Activated effector memory CD4-positive, alpha-beta T cell treated with Interleukin-2 at 50 U/mL for 16 hours (primary cell): ENCODE results near the gene REST.
A peak's percentile ranks its signal among the peaks of the same experiment; 100 is the strongest.
"Not testable (repeated sequence)": the region's sequence is repeated elsewhere in the genome, so short reads cannot be mapped to it uniquely, and the experiment has no call there.

ENCODE experiments used
- DNase-seq: peaks from one replicate; pipeline ENCODE4 v3.0.0-alpha.2; 2020

REST gene

DNA sequence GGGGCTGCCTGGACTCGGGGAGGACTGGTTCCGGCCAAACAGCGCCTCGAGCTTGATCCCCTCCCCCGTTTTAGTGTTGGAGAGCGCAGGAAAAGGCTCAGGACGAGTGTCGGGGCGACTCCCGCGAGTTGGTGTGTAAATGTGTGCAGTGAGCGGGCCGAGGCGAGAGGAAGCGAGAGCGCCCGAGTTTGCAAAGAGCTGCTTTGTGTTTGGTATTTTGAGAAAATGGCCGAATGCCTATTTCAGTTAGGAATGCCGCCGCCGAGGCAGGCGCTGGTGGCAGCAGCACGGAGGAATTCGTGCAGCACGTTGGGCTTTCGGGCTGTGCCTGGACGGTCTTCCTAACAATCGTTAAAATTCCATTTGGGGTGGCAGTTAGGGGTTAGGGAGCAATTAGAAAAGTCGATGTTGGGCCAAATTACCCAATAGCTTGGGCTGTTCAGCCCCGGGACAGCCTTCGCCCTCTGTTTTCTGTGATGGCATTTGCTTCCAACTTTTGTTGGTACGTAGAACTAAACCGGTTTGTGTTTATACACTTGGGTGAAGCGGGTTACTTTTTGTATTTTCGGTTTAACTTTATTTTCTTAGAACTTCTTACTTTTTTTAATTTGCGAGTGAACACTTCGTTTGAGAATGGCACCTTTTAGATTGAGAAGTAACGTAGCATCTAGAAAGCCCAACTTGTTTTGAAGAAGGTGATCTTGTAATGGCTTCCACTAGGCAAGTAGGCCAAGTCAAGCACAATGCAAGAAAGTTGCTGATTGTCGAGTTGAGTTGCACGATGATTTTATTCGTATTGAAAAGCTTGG is 1.6 kb downstream of the REST start:
- no peak for DNase-seq

DNA sequence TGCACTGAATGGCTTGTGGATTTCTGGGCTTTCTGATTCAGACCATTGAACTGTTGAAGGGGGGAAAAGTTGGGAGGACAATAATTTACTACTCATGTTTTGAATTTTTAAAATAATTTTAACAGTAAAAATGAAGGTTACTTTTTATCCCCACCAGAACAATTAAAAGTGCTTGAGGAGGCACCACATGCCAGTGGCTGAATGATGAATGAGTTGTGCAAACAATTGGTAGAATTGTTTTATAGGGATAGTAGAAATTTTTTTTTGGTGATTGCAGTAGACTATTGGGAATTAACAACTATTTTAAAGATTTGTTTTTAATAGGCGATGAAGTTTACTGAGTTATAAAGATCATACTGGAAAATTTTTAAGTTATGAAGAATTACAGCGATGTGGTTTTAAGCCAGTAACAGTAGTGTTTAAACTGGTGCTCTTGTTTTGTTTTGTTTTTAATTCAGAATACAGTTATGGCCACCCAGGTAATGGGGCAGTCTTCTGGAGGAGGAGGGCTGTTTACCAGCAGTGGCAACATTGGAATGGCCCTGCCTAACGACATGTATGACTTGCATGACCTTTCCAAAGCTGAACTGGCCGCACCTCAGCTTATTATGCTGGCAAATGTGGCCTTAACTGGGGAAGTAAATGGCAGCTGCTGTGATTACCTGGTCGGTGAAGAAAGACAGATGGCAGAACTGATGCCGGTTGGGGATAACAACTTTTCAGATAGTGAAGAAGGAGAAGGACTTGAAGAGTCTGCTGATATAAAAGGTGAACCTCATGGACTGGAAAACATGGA is 2.7 kb downstream of the REST start:
- DNase-seq: no peak

DNA sequence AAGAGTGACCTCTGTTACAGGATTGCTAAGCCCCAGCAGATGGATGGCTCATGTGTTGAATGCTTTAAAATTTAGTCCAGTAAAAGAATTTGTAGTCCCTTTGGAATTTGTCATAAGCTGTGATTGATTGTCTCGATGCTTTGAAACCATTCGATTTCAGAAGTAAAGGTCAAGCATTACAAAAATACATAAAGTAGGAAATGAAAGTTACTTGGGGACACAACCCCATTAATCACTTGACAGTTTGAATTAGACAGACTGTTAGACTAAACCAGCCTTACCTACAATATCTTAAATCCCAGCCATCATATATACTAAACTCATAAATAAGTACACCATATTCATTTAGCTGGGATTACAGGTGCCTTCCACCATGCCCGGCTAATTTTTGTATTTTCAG is 6.6 kb downstream of the REST start:
- no peak for DNase-seq

DNA sequence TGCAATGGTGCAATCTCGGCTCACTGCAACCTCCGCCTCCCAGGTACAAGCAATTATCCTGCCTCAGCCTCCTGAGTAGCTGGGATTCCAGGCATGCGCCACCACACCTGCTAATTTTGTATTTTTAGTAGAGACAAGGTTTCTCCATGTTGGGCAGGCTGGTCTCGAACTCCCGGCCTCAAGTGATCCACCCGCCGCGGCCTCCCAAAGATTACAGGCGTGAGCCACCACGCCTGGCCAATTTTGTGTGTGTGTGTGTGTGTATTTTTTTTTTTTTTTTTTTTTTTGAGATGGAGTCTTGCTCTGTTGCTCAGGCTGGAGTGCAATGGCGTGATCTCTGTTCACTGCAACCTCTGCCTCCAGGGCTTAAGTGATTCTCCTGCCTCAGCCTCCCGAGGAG is 7.3 kb downstream of the REST start:
- not testable (repeated sequence) for DNase-seq

DNA sequence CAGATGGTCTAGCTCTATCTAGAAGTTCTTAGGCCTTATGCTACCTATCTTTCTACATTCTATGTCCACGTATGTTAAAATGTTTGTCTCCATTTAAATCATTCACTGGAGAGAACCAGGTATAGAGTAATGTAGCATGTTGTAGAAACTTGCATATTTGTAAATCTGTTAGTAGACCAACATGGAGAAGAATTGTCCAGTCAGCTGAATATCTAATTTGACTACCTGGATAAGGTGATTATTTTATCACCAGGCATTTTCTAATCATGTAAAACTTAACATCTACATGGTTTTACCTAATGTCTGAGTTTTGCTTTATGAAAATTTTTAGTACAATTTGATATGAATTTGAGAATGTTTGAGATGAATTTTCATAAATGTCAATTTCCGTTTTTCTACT is 19.5 kb downstream of the REST start:
- DNase-seq: no peak

DNA sequence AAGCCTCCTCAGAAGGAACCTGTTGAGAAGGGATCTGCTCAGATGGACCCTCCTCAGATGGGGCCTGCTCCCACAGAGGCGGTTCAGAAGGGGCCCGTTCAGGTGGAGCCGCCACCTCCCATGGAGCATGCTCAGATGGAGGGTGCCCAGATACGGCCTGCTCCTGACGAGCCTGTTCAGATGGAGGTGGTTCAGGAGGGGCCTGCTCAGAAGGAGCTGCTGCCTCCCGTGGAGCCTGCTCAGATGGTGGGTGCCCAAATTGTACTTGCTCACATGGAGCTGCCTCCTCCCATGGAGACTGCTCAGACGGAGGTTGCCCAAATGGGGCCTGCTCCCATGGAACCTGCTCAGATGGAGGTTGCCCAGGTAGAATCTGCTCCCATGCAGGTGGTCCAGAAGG is 22.9 kb downstream of the REST start:
- no peak for DNase-seq

DNA sequence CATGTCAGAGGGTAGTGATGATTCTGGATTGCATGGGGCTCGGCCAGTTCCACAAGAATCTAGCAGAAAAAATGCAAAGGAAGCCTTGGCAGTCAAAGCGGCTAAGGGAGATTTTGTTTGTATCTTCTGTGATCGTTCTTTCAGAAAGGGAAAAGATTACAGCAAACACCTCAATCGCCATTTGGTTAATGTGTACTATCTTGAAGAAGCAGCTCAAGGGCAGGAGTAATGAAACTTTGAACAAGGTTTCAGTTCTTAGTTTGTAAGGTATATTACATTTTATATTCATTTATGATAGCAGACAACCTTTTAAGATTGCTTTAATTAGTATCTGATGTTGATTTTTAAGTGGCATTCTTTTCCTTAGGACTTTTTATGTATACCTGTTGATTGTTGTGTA is 24.2 kb downstream of the REST start:
- DNase-seq: no peak

DNA sequence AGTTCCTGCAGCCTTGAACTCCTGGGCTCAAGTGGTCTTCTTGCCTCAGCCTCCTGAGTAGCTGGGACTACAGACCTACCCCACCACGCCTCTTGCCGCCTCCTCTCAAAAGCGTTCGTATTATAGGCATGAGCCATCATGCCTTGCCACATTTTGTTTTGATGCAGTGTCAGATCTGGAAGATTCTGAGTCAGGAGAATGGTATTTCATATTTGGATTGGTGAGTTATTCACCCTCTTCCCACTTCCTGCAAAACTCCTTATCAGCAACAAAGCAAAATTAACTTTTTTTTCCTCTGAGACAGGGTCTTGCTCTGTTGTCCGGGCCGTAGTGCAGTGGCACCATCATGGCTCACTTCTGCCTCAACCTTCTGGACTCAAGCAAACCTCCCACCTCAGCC is 29.6 kb downstream of the REST start:
- DNase-seq: no peak

DNA sequence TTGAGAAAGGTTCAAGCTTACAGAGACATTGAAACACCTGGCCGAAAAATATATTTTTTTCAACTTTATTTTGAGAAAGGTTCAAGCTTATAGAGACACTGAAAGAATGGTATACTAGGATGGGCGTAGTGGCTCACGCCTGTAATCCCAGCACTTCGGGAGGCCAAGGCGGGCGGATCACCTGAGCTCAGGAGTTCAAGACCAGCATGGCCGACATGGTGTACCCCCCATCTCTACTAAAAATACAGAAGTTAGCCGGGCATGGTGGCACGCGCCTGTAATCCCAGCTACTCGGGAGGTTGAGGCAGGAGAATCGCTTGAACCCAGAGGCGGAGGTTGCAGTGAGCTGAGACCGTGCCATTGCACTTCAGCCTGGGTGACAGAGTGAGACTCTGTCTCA is 32.1 kb downstream of the REST start:
- DNase-seq: not testable (repeated sequence)

DNA sequence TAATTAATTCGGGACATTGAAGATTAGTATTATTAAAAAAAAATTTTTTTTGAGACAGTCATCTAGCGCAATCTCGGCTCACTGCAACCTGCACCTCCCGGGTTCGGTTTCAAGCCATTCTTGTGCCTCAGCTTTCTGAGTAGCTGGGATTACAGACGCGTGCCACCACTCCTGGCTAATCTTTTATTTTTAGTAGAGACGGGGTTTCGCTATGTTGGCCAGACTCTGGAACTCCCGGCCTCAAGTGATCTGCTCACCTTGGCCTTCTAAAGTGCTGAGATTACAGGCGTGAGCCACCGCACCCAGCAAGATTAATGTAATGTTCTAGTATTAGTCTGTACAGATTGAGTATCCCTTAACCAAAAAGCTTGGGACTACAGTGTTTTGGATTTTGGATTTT is 32.7 kb downstream of the REST start:
- no peak for DNase-seq

DNA sequence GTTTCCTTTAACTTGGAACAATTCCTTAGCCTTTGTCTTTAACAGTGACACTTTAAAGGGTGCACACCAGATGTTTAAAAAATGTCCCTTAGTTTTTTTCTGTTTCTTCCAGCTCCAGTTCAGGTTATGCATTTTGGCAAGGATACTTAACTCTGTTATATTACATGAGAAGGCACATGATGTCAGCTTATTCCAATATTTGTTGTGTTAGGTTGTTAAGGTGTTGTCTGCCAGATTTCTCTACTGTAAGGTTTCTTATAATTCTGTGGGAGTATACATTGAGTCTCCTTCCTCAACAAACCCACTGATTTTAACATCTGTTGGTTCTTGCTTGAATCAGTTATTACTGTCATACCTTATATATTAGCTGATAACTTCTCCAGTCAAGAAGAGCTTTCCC is 33.3 kb downstream of the REST start:
- DNase-seq: no peak

DNA sequence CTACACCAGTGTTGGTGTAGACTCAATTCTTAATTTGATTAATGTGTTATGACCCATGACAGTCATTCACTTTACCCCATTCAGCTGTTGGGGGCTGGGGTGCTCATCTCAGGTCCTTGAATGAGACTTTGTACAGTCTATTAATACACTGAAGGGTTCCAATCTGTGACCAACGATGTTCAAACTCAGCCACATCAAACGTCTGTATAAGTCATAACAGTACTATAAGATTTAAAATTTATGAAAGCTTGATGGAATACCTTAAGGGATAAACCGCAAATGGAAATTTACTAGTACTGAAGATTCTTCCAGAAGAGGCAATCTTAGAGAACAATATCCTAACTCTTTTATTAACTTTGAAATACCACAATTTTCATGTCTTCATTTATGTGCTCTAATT is 33.7 kb downstream of the REST start:
- no peak for DNase-seq

DNA sequence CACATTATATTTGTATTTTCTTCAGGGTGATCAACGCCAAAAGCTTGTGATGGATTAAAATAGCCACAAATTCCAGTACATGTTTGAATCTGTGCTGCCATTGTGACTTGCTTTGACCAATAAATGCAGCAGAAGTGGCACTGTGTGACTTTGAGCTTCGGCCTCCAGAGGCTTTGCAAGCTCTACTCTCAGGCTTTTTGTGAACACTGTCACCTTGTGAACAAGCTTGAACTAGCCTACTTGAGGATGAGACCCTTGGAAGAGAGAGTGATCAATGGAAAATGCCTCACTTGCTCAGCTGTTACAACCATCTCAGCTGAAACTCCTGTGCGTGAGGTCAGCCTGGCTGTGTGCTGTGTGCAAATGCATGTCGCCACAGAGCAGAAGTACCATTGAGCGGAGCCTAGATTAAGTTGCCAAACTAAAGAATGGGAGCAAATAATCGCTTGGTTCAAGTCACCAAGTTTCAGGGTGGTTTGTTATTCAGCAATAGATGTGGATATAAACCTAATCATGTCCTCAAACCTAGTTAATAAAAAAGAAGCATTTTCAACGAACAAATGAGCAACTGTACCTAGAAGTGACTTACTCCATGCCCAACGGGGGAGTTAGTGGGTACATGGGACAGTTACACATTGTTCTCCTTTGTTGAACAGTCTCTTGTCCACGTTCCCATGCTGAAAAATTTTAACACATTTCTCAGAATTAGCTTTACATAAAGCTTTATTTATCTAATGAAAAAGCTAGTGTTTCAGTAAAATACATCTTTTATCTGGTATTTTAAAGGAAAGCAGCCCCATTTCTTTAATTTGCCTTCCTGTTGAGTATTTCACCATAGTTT is 46.2 kb downstream of the REST start:
- no peak for DNase-seq

DNA sequence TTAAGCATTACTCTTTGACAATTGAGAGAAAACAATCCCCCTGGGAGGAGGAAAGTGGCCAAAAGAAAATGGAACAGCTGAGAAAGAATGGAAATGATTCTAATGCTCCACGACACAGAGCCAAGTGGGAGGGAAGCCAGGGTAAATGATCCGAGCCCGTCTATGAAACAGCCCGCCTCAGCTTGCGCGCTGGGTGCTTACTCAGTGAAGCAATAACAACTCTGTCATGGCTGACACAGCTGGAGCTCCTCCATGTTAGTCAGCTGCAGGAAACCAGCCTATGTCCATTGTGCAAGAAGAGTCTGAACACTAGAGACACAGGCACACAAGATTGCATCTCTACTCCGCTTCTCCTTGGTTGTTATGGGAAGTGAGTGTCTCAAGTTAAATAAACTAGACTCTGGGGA is 50.4 kb downstream of the REST start:
- no peak for DNase-seq

DNA sequence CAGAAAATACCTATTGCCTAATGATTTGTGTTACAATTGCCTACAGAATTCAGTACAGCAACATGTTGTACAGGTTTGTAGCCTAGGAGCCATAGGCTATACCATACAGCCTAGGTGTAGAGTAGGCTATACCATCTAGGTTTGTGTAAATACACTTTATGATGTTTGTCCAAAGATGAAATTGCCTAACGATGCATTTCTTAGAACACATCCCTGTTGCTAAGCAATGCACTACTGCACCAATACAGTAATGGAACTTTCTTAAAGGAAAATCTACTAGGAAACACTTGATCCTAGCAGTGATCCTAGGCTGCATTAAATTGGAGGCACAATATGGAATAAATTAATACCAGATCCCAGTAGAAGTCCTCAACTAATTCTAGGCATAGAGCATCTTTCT is 51.4 kb downstream of the REST start:
- DNase-seq: no peak

DNA sequence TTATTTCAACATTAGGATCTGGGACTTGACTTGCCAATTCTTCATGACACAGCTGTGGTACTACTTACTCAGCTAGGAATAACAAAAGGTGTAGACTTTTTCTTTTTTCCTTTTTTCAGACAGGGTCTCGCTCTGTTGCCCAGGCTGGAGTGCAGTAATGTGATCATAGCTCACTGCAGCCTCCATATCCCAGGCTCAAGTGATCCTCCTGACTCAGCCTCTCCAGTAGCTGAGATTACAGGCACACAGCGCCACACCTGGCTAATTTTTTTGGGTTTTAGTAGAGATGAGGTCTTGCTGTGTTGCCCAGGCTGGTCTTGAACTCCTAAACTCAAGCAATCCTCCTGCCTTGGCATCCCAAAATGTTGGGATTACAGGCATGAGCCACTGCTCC is 53.4 kb downstream of the REST start:
- DNase-seq: no peak

DNA sequence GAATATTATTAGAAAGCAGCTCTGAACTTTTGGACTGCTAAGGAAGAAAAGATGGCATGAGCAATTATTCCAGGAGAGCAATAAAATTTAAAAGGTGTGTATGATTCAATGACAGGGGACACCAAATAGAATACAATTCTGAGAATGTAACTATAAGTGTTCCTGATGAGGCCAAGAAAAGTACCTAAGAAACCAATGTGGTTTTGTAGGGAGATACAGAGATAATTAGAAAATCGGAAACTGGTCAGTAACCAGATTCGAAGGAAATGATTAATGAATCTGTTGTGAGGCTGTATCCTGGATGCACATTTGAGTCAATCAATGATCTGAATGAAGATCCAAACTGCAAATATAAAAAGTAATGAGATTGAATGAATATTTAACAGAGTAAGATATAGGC is 63.7 kb downstream of the REST start:
- DNase-seq: no peak

DNA sequence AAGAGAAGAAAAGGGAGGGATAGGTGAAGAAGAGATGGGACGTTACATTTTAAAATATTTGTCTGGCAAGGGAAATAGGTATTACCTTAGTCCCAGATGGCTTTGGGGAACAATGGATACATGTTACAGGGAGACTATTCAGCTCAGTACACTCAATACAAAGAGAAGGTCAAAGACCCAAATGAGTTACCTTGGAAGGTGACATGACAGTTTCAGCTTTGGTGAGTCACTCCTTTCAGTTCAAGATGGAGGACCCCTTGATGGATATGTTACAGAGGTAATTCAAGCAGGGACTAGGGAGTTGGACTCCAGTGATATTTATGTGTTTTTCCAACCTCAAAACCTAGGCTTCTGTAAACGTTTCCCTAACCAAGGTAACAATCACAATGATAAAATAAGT is 64.7 kb downstream of the REST start:
- no peak for DNase-seq

DNA sequence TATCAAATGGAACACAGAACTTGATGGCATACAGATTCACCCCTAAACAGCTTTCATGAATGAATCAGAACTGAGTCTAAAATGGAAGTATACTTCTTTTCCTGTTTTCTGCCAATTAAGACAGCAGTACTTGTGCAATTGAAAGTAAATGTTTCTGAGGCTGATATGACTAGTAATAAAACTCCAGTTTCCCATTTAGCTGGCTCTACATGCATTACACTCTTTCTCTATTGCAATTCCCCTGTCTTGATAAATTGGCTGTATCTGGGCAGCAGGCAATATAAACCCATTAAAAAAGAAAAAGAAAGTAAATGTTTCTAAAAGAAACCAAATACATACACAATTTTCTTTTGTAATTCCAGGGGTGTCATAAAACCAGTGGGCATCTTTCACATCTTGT is 65.1 kb downstream of the REST start:
- DNase-seq: no peak

DNA sequence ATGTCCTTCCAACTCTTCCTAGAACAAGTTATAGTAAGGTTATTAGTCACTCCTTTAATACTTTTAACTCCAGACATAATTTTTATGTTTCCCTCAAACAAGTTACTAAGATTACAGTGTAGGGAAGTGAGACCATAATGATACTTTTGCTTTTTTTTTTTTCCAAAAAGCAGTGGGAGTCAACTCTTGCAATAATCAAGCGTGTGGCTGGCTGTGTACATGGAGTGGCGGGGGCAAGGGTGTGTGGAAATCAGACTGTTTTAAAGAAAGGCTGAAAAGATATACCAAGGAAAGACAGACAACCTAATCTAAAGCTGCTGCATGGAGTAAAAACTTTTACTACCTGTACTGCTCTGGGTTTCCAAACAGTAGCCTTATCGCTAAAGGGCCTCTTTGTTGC is 65.6 kb downstream of the REST start:
- no peak for DNase-seq

DNA sequence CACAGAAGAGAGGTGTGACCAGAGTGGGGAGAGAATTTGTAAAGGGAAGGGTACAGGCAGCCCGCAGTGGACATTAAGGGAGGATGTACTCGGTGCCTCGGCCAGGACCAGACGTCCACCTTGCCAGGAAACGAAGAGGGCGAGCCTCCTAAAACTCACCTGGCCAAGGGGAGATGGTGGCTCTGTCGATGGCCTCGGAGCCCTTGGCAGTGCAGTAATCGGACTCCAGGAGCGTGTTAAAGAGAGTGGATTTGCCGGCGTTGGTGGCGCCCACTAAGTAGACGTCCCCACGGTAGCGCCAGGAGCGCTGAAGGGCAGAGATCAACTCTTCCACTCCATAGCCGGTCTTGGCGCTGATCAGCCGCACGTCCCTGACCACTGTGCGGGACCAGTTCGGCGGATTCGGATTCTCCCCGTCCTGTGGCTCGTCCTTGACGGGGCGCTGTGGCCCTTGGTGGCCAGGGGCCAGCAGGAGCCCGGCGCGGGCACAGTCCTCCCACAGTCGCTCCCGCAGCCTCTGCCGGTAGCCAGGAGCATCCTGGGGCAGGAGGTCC is 68.7 kb downstream of the REST start:
- no peak for DNase-seq

DNA sequence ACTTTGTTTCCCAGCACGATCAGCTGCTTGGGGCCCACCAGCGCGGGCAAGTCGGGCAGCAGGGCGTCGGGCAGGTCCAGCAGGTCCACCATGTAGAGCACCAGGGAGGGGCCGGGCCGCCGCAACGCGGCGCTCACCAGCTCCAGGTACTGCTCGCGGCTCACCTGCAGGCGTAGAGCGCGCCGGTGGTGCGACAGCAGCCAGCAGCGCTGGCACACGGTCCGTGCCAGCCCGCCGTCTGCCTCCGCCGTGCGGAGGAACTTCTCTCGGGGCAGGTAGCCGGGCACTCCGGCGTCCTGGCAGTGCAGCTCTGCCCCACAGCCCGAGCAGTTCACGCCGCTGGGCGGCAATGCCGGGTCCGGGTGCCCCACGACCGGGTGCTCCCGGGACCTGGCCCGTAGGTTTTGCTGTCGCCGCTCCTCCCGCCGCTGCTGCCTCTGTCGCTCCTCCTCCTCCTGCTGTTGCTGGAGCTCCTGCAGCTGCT is 69.2 kb downstream of the REST start:
- peak; percentile 44 for DNase-seq
